ENCODE measurements around the gene KAT14.
"Not testable (repeated sequence)": the region's sequence is repeated elsewhere in the genome, so short reads cannot be mapped to it uniquely, and the experiment has no call there.

Gene KAT14

GRCh38 chr20:18224968-18225568 is 87.4 kb downstream of the KAT14 start:
- DNase-seq: no peak

GRCh38 chr20:18225632-18226031 is 88.0 kb downstream of the KAT14 start:
- DNase-seq: no peak

- not testable (repeated sequence) for DNase-seq
Observed at GRCh38 chr20:18226741-18227140, 89.1 kb downstream of the KAT14 start.

- no peak for DNase-seq
Observed at GRCh38 chr20:18233408-18233943, 95.8 kb downstream of the KAT14 start.
